ENCODE results near the gene MAN1C1.
"Not testable (repeated sequence)": the region's sequence is repeated elsewhere in the genome, so short reads cannot be mapped to it uniquely, and the experiment has no call there.

MAN1C1 gene

DNA sequence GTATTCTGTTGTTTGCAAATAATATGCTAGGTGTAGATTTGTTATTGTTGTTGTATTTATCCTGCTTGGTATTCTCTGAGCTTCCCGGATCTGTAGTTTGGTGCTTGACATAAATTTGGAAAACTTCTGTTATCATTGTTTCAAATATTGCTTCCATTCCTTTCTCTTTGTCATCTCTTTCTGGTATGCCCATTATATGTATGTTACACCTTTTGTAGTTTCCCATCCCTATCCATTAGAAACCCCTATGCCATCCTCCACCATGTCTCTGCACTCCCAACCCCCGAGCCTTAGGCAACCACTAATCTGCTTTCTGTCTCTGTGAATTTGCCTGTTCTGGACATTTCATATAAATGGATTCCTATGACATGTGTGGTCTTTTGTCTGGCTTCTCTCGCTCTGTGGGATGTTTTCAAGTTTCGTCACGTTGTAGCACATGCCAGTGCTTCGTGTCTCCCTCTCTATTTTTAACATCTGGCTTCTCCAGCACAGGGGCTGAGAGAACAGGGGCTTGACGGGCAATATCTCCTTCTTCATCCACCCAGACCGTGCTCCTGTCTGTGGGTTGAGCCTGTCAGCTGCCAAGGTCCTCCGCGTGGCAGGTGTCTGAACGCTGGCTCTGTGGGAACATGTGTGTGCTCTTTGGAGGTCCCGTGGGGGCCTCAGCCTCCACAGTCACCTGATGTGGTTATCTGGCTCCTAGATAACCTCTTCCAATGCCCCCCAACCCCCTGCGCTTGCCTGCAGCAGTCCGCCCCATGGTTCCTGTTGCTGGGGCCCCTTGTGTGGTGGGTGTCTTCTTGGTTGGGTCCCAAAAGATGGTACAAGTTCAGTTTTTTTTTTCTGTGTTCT is 32.8 kb upstream of the MAN1C1 start:
- DNase-seq, result no peak

- DNase-seq, result no peak
Observed at GRCh38 chr1:25586181-25586588, 30.4 kb upstream of the MAN1C1 start.

DNA sequence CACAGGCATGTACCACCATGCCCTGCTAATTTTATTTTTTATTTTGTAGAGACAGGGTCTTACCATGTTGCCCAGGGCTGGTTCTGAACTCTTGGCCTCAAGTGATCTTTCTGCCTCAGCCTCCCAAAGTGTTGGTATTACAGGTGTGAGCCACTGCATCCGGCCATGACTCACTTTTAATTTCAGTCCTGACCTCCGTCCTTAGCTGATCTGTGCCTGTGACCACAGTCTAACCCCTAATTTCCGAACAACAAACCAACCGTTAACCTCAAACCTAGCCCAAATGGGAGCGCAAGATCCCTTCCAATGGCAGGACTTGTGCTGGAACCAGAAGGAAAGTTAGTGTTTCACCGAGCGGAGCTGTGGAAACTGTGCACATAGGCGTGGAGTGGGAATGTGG is 29.3 kb upstream of the MAN1C1 start:
- no peak for DNase-seq

GRCh38 chr1:25588224-25588623 is 28.4 kb upstream of the MAN1C1 start:
- DNase-seq, result not testable (repeated sequence)

DNA sequence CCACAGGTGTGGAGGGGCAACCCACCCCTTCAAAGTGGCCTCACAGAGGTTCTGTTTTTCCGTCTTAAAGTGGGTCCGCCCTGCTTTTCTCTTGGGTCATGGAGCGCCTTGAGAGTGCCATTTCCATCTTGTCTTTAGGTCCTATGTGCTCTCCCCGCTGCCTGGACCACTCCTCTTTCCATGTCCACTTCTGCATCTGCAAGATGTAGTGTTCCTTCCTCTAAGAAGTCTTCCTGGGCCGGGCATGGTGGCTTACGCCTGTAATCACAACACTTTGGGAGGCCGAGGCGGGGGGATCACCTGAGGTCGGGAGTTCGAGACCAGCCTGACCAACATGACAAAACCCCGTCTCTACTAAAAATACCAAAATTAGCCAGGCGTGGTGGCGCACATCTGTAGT is 27.8 kb upstream of the MAN1C1 start:
- not testable (repeated sequence) for DNase-seq

DNA sequence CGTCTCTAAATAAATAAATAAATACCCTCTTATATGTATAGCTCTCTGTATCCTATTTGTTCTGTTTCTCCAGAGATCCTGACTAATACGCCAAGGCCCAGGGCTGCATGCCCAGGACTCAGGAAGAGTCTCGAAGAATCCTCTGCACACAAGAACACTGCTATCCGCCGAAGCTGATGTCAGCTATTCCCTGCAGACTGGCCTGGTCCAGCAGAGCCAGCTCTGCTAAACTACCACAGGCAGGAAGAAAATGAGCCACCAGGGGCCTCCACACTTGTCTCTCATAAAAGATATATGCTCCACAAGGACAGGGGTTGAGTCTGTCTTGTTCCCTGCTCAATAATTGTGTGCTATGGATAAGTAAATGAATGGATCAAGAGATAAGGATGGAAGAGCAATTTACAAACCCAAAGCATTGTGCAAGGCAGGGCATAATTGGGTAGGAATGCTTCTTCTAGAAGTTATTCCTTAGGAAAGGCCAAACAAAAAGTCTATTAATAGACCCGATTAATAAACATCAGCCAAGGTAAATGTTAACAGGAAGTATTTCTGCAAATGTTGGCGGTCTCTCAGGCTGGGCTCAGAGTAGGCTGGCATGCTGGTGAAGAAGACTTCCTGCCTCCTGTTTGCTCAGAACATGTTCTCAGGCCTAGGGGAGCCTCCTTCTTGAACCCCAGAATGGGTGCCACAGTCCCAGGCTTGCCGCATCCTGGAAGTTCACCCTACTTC is 26.3 kb upstream of the MAN1C1 start:
- no peak for DNase-seq

DNA sequence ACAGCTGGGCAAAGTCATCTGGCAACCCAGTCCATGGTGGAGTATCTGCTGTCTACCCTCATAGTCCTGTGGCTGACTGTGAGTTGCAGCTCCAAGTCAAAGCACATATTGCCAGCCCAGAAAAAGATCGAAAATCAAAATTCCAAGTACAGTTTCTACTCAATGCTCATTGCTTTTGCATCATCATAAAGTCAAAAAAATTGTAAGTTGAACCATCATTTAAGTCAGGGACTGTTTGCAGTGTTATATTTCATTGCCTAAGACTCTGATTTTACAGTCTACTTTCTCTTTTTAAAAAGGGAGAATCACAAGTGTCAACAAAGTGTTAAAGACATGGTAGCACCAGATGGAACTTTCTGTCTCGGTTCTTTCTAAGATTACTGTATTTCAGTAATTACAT is 22.7 kb upstream of the MAN1C1 start:
- no peak for DNase-seq

GRCh38 chr1:25594971-25595370 is 21.6 kb upstream of the MAN1C1 start:
- no peak for DNase-seq

- not testable (repeated sequence) for DNase-seq
Observed at GRCh38 chr1:25596641-25597040, 19.9 kb upstream of the MAN1C1 start.

- DNase-seq, result no peak
Observed at GRCh38 chr1:25598879-25599278, 17.7 kb upstream of the MAN1C1 start.

- DNase-seq, result no peak
Observed at GRCh38 chr1:25599969-25600610, 16.5 kb upstream of the MAN1C1 start.

DNA sequence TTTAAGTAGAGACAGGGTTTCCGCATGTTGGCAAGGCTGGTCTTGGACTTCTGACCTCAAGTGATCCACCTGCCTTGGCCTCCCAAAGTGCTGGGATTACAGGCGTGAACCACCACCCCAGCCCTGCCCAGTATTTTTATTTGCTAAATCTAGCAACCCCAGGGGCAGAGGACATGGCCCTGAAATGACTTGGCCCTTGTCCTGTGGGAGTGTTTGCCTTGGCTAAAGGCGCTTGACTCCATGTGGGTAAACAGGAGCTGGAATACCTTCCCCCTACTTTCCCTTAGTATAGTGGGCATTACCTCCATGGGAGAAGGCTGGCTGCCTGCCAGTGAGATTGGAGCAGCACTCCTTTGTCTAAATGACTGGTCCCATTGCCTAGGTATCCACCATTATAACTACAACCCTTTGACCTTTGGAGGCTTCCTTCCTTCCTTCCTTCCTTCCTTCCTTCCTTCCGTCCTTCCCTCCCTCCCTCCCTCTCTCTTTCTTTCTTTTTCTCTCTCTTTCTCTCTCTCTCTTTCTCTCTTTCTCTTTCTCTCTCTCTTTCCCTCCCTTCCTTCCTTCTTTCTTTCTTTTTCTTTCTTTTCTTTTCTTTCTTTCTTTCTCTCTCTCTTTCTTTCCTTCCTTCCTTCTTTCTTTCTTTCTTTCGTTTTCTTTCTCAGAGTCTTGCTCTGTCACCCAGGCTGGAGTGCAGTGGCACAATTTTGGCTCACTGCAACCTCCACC is 15.5 kb upstream of the MAN1C1 start:
- not testable (repeated sequence) for DNase-seq

DNA sequence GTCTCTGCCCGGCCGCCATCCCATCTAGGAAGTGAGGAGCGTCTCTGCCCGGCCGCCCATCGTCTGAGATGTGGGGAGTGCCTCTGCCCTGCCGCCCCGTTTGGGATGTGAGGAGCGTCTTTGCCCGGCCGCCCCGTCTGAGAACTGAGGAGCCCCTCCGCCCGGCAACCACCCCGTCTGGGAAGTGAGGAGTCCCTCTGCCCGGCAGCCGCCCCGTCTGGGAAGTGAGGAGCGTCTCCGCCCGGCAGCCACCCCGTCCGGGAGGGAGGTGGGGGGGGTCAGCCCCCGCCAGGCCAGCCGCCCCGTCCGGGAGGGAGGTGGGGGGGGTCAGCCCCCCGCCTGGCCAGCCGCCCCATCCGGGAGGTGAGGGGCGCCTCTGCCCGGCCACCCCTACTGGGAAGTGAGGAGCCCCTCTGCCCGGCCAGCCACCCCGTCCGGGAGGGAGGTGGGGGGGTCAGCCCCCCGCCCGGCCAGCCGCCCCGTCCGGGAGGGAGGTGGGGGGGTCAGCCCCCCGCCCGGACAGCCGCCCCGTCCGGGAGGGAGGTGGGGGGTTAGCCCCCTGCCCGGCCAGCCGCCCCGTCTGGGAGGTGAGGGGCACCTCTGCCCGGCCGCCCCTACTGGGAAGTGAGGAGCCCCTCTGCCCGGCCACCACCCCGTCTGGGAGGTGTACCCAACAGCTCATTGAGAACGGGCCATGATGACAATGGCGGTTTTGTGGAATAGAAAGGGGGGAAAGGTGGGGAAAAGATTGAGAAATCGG is 12.6 kb upstream of the MAN1C1 start:
- not testable (repeated sequence) for DNase-seq

- DNase-seq, result no peak
Observed at GRCh38 chr1:25607123-25607522, 9.5 kb upstream of the MAN1C1 start.

DNA sequence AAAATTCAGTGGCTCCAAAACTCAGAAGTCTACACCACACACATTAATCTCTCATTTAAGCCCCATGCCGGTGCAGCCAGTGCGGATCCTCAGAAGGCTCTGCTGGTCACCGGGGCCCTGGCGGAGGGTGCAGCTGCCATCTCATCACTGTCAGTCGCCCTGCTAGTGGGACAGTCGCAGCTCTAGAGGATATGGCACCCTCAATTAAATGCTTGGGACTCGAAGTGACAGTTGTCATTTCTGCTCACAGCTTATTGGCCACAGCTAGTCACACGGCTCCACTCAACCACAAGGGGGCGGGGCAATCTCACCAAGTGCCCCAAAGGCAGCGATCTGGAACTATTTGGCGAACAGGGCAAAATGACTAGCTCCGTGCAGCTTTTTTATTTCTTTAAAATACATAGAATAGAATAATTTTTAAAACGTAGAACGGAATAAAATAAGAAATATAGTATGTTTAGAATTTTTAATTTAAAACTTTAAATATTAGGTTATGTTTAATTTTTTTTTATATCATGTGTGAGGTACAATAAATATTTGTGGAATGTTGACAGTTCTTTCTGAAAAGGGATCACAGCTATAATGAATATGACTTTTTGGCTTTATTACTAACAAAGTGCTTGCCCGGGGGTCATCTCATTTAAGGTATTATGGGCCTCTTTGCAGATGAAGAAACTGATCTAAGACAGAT is 8.0 kb upstream of the MAN1C1 start:
- peak in 13 of 14 donors; percentile 27 to 82 (median 59) for DNase-seq

GRCh38 chr1:25609921-25610320 is 6.7 kb upstream of the MAN1C1 start:
- no peak for DNase-seq

DNA sequence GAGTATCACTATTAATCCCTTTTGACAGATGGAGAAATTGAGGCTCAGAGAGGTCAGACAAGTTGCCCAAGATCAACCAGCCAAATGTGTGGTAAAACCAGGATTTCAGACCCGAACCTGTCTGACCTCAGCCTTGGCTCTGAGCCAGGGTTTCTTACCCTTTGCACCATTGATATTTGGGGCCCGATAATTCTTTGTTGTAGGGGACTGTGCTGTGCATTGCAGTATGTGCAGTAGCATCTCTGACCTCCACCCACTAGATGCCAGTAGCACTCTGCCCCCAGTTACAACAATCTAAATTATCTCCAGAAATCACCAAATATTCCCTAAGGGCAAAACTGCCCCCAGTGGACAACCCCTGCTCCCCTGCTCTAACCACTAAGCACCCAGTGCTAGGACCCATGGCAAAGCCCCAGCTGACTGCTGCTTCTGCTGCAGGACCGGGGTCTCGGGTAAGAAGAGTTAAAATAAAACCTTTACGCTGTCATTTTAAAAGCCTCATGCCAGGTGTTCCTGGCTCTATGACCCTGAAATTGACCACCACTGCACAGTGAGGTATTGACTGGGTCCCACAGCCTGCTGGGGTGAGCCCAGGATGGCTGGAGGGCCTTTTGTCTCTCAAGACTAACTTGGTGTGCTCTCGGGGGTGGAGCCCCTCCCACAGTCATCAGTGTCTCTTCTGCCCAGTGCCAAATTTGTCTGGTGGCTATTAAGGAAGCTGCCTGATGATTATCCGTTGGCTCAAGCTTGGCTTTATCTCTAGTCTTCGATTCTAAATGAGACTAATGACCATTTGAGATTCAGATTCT is 5.6 kb upstream of the MAN1C1 start:
- no peak for DNase-seq

- DNase-seq, result no peak
Observed at GRCh38 chr1:25611843-25612242, 4.7 kb upstream of the MAN1C1 start.

- no peak for DNase-seq
Observed at GRCh38 chr1:25612421-25612820, 4.2 kb upstream of the MAN1C1 start.

GRCh38 chr1:25613091-25613490 is 3.5 kb upstream of the MAN1C1 start:
- DNase-seq, result no peak

Measured in C1 segment of cervical spinal cord (tissue), 14 donors.